NCI-H2171 treated with DMSO at 0.1 percent for 48 hours (cell line): ENCODE measurements around the gene ARRDC4.
"Not testable (repeated sequence)": the region's sequence is repeated elsewhere in the genome, so short reads cannot be mapped to it uniquely, and the experiment has no call there.

Experiments used
- DNase-seq: peaks from one replicate; lab custom pipeline; 2025; lab: John Stamatoyannopoulos, UW

ARRDC4 gene

DNA sequence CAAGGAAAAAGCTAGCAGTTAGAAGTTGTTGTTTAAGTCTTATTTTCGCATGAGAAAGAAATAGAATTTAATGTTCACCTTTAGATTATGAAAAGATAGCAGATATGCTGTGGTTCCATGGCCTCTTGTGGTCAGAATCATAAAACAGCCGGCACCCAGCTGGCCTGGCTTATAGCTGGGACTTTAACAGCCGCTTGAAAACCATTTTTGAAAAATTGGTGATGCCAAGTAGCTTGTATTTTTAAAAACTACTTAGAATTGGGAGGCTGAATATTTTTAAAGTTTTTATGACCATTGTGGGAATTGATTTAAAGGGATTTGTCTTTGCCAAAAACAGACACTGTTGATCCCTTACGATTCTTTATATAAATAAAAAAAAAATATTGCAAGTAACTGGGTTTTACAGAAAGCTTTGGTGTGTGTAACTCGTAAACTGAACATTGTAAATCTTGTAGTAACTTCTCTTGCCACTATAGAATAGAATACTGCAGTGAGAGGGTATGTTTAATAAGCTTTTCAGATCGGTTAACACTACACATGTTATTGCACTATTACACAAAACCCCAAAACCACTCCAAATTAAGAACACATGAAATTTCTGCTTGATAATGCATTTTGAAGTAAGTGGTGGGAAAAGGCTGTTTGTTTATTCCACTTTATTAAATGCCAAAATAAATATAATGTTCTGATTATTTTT, 6.6 kb downstream of the ARRDC4 start:
- DNase-seq, result no peak

DNA sequence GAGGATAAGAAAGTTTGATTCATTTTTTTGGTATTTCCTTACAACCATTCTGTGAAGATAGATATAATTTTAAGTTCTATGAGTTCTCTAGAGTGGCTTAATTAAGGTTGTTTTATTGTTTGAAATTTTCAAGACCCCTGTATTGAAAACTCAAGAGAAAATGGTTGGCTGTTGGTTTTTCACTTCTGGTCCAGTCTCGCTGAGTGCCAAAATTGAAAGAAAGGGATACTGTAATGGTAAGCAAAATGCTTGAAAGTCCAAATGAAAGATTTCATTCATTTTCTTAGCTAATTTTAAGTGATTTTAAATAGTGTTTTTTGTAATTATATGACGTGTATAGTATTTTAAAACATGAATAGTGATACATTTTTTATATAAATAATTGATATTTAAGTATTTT, 7.4 kb downstream of the ARRDC4 start:
- DNase-seq, result no peak

DNA sequence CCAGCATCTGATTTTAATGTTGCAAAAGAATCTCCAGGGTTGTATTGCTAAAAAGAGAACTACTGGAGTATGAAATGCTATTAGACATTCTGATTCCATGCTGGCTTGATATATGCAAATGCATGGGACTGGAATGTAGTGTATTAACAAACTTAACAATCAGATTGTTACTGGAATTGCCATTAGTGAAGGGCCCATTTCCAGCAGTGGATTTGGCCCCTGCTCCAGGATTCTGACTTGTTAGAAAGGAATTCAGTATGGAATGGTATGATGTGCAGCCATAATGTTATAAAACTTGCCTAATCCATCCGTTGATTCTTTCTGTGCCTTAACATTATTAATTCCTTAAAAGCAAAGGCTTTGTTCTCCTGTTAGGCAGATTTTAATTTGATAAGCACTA, 7.9 kb downstream of the ARRDC4 start:
- DNase-seq, result no peak

DNA sequence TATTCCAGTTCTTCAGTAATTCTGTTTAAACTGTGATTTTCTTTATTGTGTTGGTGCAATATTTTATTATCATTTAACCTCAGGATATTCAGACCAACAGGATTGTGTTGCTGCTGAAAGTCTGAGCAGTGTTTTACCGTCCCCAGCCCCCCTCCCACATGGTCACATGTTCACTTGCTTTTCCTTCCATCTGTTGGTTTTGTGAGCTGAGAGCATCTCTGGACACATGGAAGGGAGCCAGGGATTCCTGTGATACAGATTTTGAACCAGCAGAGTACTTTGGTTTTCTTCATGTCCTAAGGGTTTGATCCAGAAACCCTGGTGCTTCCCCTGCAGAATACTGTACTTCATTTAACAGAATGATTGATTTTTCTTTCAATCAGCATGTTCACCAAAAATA, 11.9 kb downstream of the ARRDC4 start:
- DNase-seq, result peak; percentile 49

DNA sequence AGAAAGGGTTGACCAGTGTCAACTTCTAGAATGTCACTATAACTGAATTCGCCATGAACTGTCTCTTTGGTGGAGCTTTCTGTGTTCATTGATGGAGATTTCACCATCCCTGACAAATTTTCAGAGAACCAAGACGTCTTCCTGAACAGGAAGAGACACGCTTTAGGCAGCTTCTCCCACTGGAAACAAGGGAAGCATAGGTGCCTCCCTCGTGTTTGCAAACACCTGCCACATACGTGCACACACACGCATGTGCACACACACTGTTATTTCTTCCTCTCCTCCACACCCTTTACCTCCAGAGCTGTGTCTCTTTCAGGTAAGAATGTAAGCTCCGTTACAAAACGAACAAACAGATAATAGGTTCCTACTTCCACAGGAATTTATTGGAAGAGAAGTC, 15.6 kb downstream of the ARRDC4 start:
- DNase-seq, result no peak

DNA sequence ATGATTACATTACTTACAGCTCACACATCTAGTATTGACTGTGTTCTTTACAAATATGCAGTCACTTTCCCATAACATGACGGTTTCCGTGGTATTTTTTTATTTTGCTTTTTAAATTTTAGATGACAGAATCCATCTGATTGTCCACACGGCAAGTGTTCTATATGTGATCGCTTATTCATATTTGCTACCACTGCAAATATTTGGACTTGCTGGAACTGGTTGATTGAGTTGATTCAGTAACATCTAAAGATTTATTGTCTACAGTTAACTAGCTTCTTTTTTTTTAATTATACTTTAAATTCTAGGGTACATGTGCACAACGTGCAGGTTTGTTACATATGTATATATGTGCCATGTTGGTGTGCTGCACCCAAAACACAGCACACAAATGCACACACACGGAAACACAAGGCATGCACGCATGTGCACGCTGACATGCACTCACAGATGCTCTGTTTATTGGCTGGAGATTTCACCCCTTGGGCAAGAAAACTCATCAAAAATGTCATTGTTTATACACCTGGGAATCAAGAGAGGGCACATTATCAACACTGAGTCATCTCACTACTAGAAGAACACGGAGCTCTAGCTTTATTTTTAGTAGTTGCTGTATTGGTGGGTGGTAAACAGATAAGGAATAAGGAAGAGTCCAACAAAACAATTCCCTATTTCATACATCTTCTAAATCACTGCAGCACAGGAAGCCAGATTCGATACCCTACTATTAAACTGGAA, 16.4 kb downstream of the ARRDC4 start:
- DNase-seq, result no peak

DNA sequence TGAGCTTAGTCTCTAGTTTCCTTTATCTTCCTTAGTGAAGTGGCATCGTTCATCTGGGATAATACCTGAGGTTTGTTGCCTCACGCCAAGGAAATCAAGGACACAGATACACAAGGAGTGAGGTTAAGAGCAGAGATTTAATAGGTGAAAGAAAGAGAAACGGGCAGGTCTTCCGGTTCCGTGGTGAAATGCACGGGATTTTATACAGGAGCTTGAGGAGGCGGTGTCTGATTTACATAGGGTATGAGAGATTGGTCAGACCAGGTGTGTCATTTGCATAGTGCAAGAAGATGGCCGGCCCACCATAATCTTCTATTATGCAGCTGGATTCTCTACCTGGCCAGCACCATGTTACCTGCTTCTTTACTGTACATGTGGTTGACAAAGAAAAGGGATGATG, 17.2 kb downstream of the ARRDC4 start:
- DNase-seq, result peak; percentile 71

DNA sequence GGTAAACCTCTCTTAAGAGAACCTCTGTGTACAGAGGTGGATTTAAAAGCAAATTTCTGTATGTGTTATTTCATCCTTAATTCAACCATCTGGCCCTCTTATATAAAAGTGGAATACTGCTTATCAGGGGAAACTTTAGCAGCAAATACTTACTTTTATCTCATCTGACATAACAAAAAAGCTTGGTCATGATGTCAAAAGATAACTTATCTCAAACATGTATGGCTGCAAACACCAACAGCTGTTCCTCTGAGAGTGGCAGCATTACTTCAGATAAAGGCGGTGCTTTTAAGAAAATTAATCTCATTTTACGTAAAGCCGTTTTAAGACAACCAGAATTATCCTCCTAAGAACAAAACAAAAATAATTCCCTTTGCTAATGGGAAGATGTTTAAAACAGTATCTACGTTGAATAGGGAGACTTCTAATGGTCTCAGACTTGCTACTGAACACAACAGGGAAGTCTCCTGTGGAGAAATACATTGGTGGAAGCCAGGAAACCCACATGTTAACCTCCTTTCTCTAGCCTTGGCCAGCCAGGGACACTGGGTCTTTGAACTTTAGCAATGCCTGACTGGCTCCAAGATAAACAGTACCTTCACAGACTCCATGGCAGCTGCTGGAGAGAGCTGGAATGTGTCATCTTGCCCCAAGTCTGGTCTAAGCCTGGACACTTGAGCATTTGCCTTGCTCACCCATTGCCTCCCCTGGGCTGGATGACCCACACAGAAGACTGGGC, 18.1 kb downstream of the ARRDC4 start:
- no peak for DNase-seq

DNA sequence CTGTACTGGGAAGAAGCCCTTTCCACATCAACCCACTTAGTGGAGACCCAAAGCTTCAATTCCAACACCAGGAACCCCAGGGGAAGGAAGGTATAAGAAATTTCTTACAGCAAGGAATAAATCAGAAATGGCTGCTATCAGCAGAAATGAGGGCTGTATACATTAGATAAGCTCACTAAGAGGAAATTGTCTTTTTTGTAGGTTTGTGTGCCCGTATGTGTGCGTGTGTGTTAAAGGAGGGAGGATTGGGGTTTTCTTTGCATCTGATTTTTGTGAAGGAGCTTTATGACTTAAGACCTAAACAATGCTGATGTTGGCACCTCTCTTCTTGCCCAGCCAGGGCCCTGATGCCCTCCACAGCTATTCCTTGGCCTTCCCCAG, 18.6 kb downstream of the ARRDC4 start:
- DNase-seq, result no peak

DNA sequence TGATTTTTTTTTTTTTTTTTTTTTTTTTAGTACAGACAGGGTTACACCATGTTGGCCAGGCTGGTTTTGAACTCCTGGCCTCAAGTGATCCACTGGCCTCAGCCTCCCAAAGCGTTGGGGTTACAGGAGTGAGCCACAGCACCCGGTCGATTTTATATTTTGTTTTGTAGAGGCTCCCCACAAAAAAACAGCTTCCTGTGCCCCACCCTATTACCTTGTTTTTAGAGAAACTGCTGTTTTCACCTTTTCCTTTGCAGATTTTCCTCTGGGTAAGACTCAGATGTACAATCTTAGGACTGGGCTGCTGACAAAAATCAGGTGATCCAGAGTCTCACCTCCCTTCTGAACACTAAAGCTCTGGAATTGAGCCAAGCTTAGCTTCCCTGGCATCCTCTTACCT, 20.6 kb downstream of the ARRDC4 start:
- no peak for DNase-seq

DNA sequence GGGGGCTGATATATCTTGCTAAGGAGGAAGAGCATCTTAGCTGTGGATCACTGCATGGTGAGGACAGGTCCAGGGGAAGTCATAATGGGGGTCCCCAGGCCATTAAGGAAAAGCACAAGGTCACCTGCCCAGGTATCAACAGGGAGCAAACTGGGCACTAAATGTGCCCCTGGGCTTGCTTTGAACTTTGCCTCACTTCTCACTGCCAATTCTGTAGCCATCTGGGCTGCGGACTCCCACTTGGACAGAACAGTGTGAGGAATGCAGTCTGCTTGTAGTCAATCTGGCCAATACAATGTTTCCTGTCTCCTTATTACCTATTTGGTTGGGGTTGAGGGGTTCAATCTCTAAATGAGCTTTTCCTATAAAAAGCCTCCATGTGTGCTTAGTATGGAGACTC, 21.3 kb downstream of the ARRDC4 start:
- no peak for DNase-seq

DNA sequence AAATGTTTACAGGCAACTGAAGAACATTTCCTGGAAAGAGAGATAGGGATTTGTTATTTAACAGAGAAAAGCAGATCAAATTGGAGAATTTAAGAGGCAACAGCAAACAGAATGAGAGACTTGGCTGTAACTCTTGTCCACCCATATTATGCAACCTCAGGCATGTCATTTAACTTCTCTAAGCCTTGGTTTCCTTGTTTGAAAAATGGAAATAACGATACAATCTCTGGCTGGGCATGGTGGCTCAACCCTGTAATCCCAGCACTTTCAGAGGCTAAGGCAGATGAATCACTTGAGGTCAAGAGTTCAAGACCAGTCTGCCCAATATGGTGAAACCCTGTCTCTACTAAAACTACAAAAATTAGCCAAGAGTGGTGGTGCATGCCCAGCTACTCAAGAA, 23.7 kb downstream of the ARRDC4 start:
- no peak for DNase-seq

DNA sequence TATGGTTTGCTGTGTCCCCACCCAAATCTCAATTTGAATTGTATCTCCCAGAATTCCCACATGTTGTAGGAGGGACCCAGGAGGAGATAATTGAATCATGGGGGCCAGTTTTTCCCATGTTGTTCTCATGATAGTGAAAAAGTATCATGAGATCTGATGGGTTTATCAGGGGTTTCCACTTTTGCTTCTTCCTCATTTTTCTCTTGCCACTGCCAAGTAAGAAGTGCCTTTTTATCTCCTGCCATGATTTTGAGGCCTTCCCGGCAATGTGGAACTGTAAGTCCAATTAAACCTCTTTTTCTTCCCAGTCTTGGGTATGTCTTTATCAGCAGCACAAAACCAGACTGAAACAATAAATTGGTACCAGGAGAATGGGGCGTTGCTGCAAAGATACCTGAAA, 25.5 kb downstream of the ARRDC4 start:
- not testable (repeated sequence) for DNase-seq

DNA sequence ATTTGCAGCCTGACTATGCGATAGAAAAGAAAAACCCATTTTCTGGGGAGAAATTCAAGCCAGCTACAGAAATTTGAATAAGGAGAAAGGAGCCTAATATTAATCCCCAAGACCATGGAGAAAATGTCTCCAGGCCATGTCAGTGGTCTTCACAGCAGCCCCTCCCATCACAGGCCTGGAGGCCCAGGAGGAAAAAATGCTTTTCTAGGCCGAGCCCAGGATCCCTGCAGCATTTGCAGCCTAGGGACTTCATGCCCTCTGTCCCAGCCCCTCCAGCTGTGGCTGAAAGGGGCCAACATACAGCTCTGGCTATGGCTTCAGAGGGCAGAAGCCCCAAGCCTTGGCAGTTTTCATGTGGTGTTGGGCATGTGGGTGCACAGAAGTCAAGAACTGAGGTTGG, 26.3 kb downstream of the ARRDC4 start:
- no peak for DNase-seq

DNA sequence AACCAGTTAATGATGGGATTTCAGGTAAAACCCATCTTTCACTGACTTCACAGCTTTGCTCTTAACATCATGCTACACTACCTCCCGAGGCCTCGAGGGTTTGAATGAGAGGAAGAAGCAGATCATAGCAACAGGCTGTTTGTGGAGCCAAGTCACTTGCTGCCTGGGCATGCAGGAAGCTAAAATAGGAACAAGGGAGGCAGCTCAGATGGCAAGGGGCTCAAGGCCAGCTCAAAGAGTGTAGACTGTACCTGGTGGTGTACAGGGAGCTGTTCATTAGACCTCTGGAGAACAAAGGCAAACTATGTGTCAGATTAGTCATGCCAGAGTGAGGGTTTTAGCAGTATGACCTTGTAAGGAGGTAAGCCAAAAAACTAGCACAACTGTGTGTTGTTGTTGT, 28.8 kb downstream of the ARRDC4 start:
- DNase-seq, result no peak

DNA sequence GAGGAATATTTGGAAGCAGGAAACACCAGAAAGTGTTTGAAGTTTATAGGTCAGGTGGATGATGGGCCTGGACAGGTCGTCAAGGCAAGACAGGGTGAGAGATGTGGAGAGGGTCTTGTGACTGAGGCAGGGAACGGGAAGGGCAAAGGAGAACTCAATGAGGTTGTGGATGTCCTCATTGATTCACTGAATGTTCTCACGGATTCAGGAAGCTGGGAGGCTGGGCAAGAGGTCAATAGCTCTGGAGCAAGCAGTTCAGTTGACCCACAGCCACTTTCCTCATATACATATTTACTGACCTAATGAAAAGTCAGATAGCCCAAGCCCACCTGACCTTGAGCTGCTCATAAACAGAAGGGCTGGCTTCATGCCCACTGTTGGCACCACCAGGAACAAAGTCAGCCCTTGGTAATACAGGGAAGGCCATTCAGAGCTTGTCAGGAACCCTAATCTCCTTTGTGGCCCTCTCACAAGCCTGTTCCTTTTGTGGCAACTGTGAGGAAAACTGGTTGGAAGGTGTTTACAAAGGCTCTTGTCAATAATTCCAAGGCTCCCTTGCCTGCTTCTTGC, 31.6 kb downstream of the ARRDC4 start:
- no peak for DNase-seq

DNA sequence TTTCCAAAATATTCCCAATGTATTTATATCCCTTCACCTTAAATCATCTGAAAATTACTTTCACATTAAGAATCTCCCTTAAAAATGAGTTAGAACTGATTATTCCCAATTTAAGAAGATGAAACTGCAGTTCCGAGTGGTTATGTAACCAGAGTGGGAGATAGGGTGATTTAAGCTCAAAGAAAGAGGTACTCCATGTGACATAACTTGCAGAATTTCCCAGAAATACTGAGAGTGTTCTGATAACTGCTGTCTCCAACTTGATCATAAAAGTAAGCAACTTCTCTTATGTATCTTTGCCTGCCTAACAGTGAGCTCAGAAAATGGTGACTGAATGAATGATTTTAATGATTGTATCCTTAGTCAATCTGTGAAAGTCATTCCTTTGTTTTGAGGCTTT, 32.3 kb downstream of the ARRDC4 start:
- DNase-seq, result no peak

DNA sequence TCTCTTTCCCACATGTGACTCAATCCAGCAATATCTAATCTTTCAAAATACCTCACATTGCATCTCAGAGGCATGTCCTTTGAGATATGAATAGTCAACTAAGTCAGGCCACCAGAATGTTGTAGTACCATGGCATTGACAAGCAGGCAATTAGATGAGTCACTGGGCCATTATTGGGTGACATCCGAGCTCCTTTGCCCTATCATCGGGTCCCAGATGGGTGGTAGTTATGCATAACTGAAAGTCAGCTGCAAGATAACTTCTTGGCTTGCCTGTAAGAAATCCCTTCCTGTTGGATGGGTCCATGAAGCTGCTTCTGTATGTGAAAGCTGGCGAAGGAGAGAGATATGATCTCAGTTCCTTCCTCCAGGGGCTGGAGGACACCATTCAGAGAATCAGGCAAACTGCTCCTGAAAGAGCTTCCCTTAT, 32.8 kb downstream of the ARRDC4 start:
- DNase-seq, result no peak

DNA sequence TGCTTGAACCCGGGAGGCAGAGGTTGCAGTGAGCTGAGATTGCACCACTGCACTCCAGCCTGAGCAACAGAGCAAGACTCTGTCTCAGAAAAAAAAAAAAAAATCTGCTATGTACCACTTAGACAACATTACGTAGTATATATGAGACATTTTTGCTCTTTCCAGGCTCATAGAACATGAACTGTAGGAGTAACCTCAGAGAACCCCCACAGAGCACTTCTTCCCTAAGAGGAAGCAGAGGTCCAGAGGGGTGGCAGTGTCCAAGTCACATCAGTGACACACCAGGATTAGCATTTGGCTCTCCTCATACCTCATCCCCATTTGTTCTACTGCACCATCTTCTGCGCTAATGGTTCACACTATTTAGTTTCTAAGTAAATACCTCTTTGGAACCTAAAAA, 33.7 kb downstream of the ARRDC4 start:
- DNase-seq, result no peak

DNA sequence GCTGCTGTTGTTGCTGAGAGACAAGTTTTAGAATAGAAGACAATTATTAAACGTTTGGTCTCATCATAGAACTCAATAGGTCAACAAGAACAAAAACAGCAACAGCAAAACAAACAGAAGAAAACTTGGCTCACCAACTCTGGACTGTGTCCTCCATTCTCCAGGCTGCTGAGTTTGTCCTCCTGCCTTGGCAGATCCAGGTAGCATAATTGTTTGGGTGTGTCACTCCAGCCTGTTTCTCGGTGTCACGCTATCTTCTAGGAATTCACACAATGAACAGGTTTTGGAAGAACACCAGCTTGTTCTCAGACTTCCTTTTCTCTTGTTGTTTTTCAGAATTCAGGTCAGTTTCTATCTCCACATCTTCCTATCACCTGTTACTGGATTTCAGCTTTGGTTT, 34.7 kb downstream of the ARRDC4 start:
- DNase-seq, result no peak

DNA sequence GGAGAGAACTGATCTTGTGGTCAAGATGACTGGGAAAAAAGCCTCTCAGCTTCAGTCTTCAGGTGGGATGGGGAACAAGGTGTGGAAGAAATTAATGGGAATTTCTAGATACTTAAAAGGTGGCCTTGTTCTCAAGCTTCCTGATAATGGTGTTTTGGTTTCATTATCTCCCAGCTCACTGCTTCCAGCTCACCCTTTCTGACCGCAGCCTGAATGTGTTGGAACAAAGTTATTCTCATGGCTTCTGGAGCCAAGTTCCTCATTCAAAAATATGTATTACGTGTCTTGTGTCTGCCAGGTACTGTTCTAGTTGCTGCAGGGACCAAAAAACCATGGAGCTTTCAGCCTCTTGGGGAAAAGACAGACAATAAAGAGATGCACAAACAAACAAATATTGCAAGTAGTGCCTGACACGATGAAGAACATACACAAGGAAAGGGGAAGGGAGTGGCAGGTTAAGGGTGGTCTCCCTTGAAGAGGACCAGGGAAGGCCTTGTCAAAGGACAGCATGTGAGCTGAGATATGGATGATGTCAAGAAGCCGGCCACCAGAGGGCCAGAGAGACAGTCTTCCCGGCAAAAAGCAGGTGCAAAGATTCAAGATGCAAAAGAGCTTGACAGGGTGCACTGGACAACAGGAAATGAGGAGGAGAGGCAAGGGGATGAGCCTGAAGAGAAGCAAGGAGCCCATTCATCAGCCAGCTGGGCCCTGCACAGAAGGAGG, 35.5 kb downstream of the ARRDC4 start:
- no peak for DNase-seq
